Epithelial cell of proximal tubule (primary cell): Measurements from ENCODE around the gene PVALEF. TPM values are rescaled to one million over a fixed set of nuclear protein-coding genes. Genes with fewer than 3 reads are reported as not detected.

Experiments
- DNase-seq: peaks from one replicate; pipeline ENCODE4 v3.0.0-alpha.2; 2011; ENCODE audit warnings: low read depth
- H3K4me3 ChIP-seq: 2 replicates; pipeline ENCODE4 v1.5.1; 2011; ENCODE audit warnings: low read depth, mild to moderate bottlenecking, low read length
- CTCF ChIP-seq: conservative IDR thresholded peaks from 2 replicates; pipeline ENCODE4 v1.5.1; 2012; ENCODE audit warnings: low read depth, mild to moderate bottlenecking, low read length
- total RNA-seq: library from RNA; depleted of rRNA; stranded (reverse); fragments of >200 nt; gene quantifications from 2 replicates; pipeline ENCODE4 v1.2.3, GENCODE V29; 2015

The PVALEF gene
- total RNA-seq, 1 donor from 2014 or later: not detected

- DNase-seq: no peak
- no peak for TF ChIP-seq CTCF
- no peak overlapping the region for H3K4me3 ChIP-seq
These were observed 23.2 kb downstream of the PVALEF start for GRCh38 chr17:81188491-81188840.

- DNase-seq: no peak
- H3K4me3 ChIP-seq: no peak overlapping the region
- no peak for TF ChIP-seq CTCF
These were observed 23.7 kb downstream of the PVALEF start for GRCh38 chr17:81189016-81189415.

GRCh38 chr17:81189670-81190530, 24.6 kb downstream of the PVALEF start:
- no peak for TF ChIP-seq CTCF
- H3K4me3 ChIP-seq: no peak overlapping the region
- DNase-seq: no peak

GRCh38 chr17:81190591-81190990, 25.3 kb downstream of the PVALEF start:
- no peak overlapping the region for H3K4me3 ChIP-seq
- TF ChIP-seq CTCF: no peak
- DNase-seq: no peak

DNA sequence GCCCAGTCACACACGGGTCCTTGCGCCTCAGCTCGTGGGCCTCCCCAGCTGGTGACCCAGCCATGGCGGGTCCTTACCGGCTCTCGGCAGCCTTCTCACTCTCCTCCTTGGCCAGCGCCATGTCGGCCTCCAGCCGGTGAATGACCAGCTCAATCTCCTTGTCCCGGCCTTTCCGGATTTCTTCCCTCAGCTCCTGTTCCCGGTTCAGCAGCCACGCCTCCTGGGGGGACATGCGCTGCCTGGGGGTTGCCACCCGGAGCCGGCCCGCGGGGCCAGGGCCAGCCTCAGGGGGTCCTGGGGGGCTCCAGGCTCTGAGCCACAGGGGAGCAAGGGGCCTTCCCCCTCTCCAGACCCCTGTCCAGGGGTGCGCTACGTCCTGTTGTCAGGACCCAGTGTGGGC, 25.8 kb downstream of the PVALEF start:
- no peak for TF ChIP-seq CTCF
- no peak overlapping the region for H3K4me3 ChIP-seq
- DNase-seq: no peak

DNA sequence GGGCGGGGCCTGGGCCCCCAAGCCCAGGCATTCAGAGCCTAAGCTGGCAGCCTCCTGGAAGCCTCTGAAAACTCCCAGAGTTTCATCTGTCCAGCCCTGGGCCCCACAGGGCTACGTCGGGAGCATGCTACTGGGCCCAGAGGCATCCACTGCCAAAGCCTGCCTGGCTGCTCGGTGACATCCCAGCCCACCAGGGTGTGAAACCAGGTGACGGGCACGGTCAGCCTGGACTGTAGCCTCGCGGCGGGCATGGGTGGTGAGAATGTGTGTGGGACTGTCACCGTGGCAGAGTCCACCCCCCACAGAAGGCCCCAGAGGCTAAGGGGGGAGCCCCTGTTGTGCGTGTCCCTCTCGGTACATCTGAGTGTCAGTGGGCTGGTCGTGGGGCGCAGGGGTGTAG, 26.3 kb downstream of the PVALEF start:
- TF ChIP-seq CTCF: no peak

More for the DNA sequence above, 26.3 kb downstream of the PVALEF start:
- DNase-seq: no peak
- no peak overlapping the region for H3K4me3 ChIP-seq
